HG03039 (cell line): Measurements from ENCODE around the gene PKNOX2.

Experiments
- ATAC-seq: cut with Tn5 transposase; IDR thresholded peaks from one replicate; pipeline ENCODE4 v1.9.1; 2021; ENCODE audit warnings: mild to moderate bottlenecking, moderate library complexity; ENCODE audit not compliant: unreplicated experiment

Gene PKNOX2

DNA sequence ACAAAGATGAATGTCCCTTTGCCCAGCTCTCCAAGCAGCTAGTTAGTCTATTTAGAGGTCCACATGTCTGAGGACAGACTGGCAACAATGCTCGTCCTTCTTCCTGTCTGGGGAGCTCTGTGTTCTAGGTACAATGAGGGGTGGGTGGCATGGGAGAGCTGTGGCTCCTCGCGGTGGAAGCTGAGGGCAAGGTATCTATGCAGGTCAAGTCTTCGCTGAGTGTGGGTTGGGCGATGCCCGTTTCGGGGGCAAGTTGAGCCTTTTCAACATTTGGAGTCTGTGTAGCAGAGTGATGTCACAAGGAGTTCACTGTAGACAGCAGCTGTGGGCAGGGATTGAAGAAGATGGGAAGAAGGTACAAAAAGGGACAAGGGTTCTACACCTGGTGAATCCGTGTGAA, 168.3 kb downstream of the PKNOX2 start:
- ATAC-seq: no peak

DNA sequence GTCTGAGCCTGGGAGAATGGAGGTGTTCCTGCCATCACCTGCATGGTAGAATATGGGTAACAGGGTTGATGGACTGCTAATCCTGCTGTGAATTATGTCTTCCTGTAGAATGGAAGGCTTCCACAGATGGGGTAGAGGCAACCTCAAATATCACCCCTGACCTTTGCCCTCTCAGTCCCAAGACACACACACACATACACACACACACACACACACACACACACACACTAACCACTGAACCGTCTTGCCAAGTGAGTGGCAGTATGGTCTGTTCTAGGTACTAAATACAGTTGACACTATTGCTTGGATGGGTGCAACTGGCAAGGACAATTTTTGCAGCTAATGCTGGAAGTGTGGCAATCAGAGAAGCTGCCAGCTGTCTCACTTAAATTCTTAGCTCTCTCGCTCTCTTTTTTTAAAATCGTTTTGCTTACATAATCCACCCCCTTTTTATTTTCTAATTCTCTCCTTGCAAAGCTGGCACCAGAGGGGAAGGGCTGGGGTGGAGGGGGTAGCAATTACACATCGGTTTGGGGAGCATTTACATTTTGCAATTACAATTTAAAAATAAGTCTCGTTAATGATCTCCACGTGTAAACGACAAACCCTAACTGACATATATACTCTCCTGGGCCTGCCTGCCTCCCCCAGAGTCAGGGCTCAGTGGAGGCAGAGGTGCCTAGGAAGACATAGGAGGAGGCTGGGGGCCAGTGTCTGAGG, 169.0 kb downstream of the PKNOX2 start:
- ATAC-seq: no peak

DNA sequence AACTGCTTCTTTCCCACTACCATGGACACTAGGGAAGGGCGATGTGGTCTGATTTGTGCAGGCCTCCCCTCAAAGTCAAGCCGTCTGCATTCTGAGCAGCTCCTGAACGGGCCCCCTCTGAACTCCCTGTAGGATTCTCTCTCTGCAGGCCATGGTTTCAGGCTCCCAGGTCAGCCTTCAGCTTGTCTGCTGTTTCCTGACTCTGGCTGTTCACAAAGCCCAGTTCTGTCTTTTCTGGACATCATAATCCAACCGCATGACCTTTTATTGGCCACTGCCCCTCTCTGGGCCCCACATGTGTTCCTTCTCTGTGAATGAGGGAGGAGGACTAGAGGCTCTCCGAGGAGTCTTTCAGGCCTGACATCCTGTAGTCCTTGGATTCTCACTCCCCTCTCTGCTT, 170.6 kb downstream of the PKNOX2 start:
- ATAC-seq: no peak

DNA sequence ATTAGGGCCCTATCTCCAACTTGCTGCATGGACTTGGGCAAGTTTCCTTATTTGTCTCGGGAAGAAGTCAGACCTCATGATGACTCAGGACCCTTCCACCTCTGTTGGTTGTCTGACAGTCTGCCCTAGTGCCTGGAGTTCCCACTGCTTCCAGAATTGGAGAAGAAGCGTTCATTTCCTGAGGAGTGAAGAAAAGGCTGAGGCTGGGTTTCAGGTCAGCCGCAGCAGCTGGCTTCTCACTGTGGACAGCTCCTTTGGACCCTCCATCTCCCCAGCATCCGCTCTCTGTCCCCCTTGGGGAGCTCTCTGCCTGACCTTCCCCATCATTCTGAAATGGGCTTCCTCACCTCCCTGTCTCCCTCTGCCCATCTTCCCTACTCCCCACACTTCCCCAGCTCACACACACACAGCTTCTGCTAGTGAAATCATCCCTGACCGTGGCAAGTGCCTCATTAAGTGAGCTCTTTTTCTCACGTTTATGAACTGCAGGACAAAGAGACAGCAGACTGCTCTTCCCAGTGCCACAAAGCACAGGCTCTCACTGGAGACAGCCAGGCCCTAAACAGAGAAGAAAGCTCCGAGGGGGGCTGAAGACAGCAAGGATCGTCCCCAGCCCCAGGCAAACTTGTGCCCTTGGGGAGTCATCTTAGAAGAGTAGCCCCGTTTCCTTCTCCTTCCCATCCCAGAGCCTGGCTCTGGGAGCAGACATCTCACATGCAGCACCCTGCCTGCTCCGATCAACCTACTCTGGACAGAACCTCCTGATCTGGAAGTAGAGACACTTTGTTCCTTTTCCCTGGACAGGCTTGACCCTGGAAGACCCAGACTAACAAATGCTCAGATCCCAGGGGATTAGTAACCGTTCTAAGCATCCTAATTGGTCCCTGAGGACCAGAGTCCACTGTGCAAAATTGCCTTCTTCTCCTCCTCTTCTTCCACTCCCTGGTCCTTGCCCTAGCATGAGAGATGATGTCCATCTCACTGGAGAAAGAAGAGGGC, 173.6 kb downstream of the PKNOX2 start:
- ATAC-seq: no peak

DNA sequence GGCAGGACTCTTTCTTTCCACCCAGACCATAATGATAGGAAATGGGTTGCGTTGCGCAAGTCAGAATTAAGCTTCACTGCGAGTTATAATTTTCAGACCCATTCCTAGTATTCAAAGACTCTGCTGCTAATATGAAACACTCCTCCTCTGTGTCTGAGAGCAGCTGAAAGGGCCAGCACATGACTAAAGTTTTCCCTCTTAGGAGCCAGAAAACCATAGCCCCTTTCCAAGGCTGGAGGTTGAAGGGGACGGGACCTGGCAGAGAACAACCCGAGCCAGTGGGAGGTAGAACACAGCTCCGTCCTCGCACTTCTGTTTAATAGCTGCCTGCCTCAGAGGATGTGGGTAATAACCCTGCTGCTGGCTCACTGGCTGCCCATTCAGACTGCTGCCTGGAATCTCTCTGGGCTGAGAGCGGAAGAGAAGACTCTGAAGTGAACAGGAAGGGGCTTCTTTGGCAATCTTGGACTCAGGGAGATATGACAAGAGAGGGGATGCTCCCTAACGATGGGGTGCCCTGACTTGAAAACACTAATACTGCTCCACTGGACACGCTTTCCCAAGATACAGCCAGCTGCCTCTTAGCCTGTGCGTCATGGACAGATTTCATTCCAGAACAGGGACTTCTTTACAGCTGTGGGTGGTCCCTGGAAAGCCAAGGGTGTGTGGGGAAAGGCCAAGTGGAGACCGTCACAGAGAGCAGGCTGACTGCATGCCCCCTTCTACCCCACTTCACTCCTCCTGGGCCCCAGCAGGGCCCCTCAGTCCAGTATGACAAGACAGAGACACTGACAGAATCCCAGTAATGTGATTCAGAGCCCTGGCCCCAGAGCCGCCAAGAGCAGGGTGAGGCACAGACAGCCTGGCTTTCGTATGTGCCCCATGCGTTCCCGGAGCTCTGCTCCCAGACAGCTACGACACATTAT, 174.6 kb downstream of the PKNOX2 start:
- ATAC-seq: no peak

DNA sequence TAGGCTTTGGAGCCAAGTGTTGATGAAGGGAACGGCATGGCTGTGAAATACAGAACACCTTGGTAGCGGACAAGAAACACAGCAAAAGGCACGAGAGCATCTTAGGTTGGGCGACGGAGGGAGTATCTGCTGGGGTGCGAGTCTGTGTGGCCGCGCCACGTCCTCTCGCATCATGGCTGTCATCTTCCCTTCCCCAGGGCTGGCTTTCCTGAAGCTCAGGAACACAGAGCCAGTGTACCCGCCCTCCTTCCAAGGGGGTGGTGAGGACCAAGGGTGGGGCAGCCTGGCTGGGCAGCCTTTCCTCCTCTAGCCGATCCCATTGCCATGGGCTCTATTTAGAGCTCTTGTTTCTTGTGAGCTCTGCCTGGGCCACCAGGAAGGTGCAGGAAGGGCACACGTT, 177.1 kb downstream of the PKNOX2 start:
- no peak for ATAC-seq

DNA sequence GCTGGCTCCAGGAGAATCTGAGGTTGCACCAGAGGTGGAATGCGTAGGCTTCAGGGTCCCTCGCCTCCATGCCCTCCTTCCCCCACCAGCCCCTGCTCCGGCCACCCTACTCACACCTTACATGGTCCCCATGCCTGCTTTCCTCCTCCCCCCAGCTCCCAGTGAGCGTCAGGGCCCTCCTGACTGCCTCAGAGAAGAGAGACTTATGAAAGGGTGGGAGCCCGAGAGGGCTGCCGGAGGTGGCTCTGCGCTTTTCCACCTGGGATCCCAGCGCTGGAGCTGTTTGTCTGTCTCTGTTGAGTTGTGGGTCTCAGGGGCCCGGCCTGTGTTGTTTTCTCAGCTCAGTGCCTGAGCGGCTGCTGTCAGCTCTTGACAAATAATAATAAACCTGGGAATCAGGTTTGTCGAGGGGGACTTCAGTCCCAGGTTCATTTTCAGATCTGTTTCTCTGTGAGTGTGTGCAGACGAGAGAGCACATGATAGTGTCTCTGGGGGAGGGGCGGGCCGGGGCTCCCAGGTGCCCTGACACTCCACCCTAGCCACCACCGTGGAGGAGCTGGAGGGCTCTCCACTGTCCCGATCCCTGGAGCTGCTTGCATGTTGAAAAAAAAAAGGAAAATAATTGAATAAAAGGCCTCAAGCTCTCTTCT, 177.9 kb downstream of the PKNOX2 start:
- no peak for ATAC-seq

DNA sequence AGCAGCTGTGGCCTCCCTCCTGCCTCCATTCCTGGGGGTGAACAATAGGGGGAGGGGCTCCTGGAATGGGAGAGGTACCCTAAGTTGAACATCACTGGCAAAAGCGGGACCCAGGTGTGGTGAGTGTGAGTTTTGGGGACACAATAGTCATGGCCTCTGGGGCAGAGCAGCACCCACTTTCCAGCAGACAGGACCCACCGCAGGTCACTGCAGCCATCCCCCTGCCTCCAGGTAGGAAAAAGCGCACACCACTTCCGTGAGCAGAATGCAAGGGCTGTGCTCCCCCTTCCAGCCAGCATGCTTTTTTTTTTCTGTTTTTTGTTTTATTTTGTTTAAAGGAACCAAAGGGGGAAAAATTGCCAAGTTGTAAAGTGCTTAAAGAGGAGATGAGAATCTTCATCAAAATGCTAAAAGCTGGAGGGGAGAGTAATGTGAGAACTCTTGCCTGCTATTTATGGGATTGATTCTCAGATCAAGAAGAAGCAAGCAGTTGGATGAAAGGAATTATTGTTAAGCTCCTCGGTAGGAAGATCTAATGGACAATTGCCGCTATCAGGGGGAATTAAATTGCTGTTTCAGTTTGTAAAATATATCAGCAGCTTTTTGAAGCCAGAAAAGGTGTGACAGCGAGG, 178.7 kb downstream of the PKNOX2 start:
- no peak for ATAC-seq

DNA sequence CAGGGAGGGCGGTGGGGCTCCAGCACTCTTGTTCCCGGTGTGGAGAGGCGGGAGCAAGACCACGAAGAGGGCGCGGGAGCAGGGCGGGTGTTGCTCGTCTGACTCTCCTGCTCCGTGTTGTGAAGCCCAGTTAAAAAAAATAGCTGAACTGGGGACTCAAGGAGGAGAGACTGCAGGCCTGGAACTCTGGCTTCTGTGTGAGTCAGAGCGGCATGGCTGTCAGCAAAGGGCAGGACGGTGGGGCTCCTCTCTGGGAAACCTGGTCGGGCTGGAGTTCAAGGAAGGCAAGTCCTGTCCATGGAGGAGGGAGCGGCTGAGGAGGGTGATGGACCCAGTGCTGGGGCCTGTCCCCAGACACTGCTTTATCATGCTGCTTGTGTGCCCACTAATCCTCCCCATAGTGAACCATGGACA, 179.2 kb downstream of the PKNOX2 start:
- ATAC-seq: no peak

DNA sequence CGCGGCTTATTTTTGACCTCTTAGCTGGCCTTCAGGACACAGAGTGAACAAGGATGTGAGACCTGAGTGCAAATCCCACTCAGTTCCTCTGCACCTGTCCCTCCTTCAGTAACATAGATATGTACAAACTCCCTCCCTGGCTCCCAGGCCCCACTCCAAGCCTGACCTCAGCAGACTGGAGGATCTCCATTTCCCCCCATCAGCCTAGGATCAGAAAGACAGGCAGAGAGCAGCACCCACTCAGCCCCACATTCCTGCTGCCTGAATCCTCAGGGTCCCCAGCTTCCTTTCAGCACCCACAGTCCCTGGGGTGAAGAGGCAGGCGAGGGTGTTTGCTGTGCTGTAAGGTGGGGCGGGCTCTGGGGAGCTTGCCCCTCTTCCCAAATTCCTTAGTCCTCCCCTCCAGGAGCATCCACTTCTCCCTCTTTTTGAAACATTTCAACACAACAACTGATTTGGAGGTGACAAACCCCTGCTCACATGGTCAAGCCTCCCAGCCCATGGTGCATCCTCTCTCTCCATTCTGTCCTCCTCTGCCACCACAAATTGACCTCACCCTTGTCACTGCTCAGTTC, 180.4 kb downstream of the PKNOX2 start:
- ATAC-seq: no peak

DNA sequence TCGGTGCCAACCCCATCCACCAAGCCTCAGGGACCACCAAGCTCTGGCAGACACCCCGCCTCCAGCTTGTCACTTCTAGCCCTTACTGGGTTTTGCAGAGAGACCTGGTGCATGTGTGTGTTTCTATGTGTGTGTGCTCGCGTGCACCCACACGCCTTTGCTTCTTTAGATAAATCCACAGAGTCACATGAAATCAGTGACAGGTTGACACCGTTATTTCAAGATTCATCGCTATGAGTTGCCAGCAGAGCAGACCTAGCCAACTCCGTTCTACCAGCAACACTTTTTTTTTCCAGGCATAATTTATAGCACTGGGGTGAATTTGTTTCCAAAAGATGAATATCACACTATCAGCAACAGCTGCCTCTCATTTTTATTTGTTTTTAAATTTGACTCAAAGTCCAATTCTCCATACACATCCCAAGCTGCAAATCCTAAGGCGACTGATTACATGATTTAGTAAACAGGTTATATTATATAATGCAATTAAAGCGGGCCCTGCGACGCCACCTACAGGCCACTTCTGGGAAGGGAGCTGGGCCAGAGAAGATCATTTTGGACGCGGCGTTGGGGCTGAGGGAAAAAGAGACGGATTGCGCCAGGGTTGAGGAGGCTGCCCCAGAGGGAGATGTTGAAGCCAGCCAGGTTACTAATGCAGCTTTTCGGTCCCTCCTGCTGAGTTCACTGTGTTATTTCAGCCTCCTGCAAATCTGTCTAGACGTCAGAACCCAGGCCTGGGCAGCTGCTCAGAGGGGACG, 181.0 kb downstream of the PKNOX2 start:
- no peak for ATAC-seq

DNA sequence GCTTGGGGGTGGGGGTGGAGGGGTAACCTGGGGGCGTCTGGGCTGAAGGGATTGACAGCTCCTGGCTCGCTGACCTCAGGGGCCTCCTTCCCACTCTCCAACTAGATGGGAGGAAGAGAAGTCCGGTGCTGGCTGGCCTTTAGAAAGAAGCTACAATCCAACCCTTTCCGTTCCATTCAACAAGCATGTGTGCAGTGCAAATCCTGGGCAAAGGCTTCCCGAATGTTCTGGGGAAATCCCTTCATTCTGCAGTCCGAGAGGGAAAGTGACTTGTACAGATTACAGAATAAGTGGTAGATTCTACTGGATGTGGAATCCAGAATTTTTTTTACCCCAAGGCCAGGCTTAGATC, 181.6 kb downstream of the PKNOX2 start:
- ATAC-seq: no peak

DNA sequence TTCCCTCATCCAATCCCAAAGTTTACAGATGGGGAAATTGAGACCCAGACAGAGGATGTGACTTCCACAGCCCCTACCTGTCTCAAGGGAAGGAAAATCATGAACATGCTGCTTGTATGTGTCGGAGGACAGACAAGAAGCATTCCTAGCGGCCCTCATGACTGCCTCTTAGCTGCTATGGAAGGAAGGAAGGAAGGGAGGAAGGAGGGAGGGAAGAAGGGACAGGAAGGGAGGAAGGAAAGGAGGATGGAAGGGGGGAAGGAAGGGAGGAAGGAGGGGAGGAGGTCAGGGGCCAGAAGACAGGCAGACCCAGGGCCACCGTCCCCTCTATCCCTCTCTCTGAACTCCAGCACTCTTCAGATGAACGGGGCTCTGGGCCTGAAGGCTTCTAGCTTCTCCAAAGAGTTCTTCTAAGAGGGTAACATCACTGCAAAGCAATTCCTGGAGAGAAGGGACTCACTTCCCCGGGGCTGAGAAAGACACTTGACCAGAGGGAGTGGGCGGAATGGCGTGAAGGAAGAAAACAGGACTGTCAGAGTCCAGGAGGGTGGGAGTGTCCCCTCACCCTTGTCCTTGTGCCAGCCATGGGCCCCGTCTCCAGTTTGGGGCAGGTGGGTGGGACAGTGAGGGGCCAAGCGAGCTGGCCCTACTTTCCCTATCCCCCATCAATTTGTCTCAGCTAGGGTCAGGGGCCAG, 182.2 kb downstream of the PKNOX2 start:
- no peak for ATAC-seq

DNA sequence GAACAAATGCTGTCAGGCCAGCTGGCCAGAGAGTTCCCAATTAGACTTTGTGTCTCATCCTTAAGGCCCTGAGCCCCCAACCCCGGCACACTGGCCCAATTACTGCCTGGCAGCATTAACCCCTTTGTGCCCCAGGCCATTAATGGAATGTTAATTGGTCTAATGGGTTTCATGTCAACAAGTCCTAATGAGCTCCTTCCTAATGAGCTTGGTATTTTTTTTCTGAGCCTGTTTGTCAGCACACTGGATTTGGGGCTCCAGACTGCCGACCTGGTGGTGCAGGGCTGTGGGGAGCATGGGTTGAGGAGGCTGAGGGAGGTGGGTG, 182.7 kb downstream of the PKNOX2 start:
- no peak for ATAC-seq

DNA sequence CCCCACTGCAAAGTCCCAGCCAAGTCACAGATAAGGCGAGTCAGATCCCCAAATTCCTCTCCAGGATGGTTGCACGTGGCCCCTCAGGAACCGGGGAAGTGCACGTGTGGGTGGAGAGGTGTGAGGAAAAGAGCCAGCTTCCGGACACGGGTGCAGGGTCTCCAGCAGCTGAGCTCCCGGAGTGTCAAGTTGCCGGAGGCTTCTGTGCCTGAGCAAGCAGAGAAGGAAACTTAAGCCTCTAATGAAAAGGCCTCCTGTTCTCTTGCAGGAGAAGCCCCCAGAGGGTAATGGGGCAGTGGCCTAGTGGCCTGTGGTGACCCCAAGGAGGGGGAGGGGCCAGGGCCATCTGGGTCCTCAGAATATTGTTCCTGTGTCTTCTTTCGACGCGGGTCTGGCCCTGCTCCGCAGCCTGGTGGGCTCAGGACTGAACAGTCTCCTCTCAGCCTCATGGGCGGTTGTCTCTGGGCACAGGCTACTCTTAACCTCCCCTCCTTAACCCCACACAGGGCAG, 183.6 kb downstream of the PKNOX2 start:
- no peak for ATAC-seq

DNA sequence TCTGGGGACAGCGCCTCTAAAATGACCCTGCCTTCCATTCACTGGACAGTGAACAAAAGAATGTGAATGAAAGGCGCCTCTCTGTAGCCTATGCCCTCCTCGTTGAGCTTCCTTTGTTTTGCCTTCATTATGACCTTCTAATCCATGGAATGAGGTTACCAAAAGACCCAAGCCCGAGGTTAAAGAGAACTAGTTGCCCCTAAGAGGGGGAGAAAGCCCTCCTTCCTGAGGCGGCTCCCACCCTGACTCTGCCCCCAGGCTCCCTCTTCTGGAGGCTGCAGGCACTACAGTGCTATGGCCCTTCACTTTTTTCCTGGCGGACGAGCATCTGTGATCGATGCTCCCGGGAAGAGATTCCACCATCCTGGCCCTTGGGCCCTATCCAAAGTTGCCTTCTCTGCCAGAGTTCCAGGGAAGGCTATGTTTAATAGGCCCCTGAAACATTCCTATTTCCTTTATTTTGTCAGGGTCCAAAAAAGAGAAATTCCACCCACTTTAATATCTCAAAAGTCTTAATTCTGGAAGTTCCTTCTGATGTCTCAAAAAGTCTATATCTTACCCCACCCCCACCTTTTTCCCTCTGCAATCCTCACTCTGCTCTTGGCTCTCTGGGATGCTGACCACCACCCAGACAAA, 184.2 kb downstream of the PKNOX2 start:
- no peak for ATAC-seq

DNA sequence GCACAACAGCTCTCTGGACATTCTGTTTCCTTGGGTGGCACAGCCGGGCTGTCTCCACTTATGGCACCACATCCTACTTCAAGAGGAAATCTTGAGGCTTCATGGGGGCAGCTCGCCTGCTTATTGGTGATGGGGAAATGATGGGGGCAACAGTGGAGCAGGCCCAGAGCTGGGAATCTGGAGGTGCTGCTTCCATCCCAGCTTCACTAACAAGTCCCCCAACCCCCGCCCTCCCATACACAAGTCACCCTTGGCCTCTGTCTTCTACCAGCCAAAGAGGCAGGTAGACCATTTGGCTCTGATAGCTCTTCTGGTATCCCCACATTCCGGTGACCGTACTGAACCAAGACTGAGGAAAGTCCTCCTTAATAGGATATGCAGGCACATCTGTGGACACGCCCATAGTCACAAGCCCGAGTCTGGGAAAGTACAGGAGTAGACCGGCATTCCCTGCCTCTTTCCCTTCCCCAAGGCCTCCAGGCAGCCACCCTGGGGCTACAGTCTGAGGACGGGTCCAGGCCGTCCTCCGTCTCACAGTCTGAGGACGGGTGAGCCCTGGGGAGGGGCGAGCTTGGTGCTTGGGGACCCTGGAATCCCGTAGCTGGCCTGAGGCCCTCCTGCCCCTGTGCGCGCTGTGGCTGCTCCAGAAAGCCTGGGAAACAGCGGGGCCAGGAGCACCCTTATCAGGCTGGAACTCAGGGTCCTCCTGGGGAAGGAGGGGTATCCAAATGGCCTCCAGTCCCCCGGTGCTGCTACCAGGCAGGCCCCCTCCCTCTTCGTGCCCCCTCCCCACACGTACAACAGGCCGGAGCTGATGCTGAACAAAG, 185.9 kb downstream of the PKNOX2 start:
- ATAC-seq: no peak
